ENCODE results near the gene NDUFAF2.
"Not testable (repeated sequence)": the region's sequence is repeated elsewhere in the genome, so short reads cannot be mapped to it uniquely, and the experiment has no call there.

Gene NDUFAF2

GRCh38 chr5:60992871-60993270 lies 47.9 kb downstream of the NDUFAF2 start:
- no peak for DNase-seq (ENCODE audit: low read depth in 2 of 2)

GRCh38 chr5:60993425-60993824 lies 48.4 kb downstream of the NDUFAF2 start:
- no peak for DNase-seq (ENCODE audit: low read depth in 2 of 2)

- DNase-seq (ENCODE audit: low read depth in 2 of 2): no peak
These were observed 49.0 kb downstream of the NDUFAF2 start for GRCh38 chr5:60993875-60994571.

- no peak for DNase-seq (ENCODE audit: low read depth in 2 of 2)
These were observed 51.4 kb downstream of the NDUFAF2 start for GRCh38 chr5:60996368-60996767.

- no peak for DNase-seq (ENCODE audit: low read depth in 2 of 2)
These were observed 52.7 kb downstream of the NDUFAF2 start for GRCh38 chr5:60997721-60998120.

- DNase-seq (ENCODE audit: low read depth in 2 of 2): no peak
These were observed 55.9 kb downstream of the NDUFAF2 start for GRCh38 chr5:61000887-61001286.

- no peak for DNase-seq (ENCODE audit: low read depth in 2 of 2)
These were observed 56.6 kb downstream of the NDUFAF2 start for GRCh38 chr5:61001647-61002046.

GRCh38 chr5:61002611-61003355 lies 57.8 kb downstream of the NDUFAF2 start:
- DNase-seq (ENCODE audit: low read depth in 2 of 2): no peak

GRCh38 chr5:61004448-61004847 lies 59.4 kb downstream of the NDUFAF2 start:
- DNase-seq (ENCODE audit: low read depth in 2 of 2): no peak

GRCh38 chr5:61009907-61010306 lies 64.9 kb downstream of the NDUFAF2 start:
- DNase-seq (ENCODE audit: low read depth in 2 of 2): no peak

- DNase-seq (ENCODE audit: low read depth in 2 of 2): no peak
These were observed 65.8 kb downstream of the NDUFAF2 start for GRCh38 chr5:61010467-61011454.

- no peak for DNase-seq (ENCODE audit: low read depth in 2 of 2)
These were observed 73.1 kb downstream of the NDUFAF2 start for GRCh38 chr5:61018062-61018461.

GRCh38 chr5:61019642-61020041 lies 74.6 kb downstream of the NDUFAF2 start:
- DNase-seq (ENCODE audit: low read depth in 2 of 2): no peak

- DNase-seq (ENCODE audit: low read depth in 2 of 2): no peak
These were observed 75.4 kb downstream of the NDUFAF2 start for GRCh38 chr5:61020415-61020814.

- DNase-seq (ENCODE audit: low read depth in 2 of 2): peak; percentile 27 to 40
These were observed 78.1 kb downstream of the NDUFAF2 start for GRCh38 chr5:61023131-61023530.

GRCh38 chr5:61026004-61026403 lies 81.0 kb downstream of the NDUFAF2 start:
- no peak for DNase-seq (ENCODE audit: low read depth in 2 of 2)

GRCh38 chr5:61028382-61028781 lies 83.4 kb downstream of the NDUFAF2 start:
- no peak for DNase-seq (ENCODE audit: low read depth in 2 of 2)

- DNase-seq (ENCODE audit: low read depth in 2 of 2): no peak
These were observed 84.6 kb downstream of the NDUFAF2 start for GRCh38 chr5:61029456-61030162.

- peak; percentile 36 to 38 for DNase-seq (ENCODE audit: low read depth in 2 of 2)
These were observed 85.1 kb downstream of the NDUFAF2 start for GRCh38 chr5:61030163-61030482.

- DNase-seq (ENCODE audit: low read depth in 2 of 2): not testable (repeated sequence)
These were observed 86.3 kb downstream of the NDUFAF2 start for GRCh38 chr5:61031301-61031700.

GRCh38 chr5:61044545-61044944 lies 99.5 kb downstream of the NDUFAF2 start:
- no peak for DNase-seq (ENCODE audit: low read depth in 2 of 2)

- no peak for DNase-seq (ENCODE audit: low read depth in 2 of 2)
These were observed 102.3 kb downstream of the NDUFAF2 start for GRCh38 chr5:61047346-61047745.
